IMR-90 (cell line): Measurements from ENCODE around the gene PEF1. TPM values are rescaled to one million over a fixed set of nuclear protein-coding genes. Genes with fewer than 3 reads are reported as not detected.

Experiments used
- ATAC-seq: fragments of 200-7000 bp; cut with Tn5 transposase; 2 replicates; pipeline ENCODE4 v1.9.1; 2020; ENCODE audit warnings: low read depth, mild to moderate bottlenecking, moderate library complexity
- BruUV-seq: library from RNA; stranded (reverse); fragments of 400-500 nt; replicated peaks from 2 replicates; lab custom pipeline; 2021; lab: Mats Ljungman, UMichigan
- CTCF ChIA-PET: fragments of 300-600 bp; formaldehyde crosslinking; extraction: SDS; loops from one replicate; lab custom pipeline; 2021; ENCODE audit warnings: antibody characterized with exemption; lab: Yijun Ruan, JAX
- POLR2A ChIA-PET: fragments of 300-600 bp; sonication (Branson Sonifier 250); formaldehyde crosslinking; loops from one replicate; lab custom pipeline; 2022; ENCODE audit warnings: antibody characterized with exemption; ENCODE audit not compliant: unreplicated experiment; lab: Charles Lee
- DNase-seq: peaks from one replicate; pipeline ENCODE4 v3.0.0; 2013
- H2AFZ ChIP-seq: replicated peaks from 2 replicates; pipeline ENCODE3; 2013; ENCODE audit warnings: low read length, mild to moderate bottlenecking; ENCODE audit not compliant: poor library complexity
- H2AK5ac ChIP-seq: 2 replicates; pipeline ENCODE4 v1.6.1; 2013; ENCODE audit warnings: low read depth, low read length, inconsistent platforms
- H2AK9ac ChIP-seq: replicated peaks from 2 replicates; pipeline ENCODE3; 2013; ENCODE audit warnings: mild to moderate bottlenecking, low read depth, low read length, moderate library complexity; ENCODE audit not compliant: poor library complexity
- H2BK120ac ChIP-seq: 2 replicates; pipeline ENCODE4 v1.6.1; 2013; ENCODE audit warnings: low read depth, low read length, inconsistent platforms
- H2BK15ac ChIP-seq: 3 replicates; pipeline ENCODE4 v1.6.1; 2013; ENCODE audit warnings: low read depth, low read length, inconsistent platforms
- H2BK20ac ChIP-seq: 2 replicates; pipeline ENCODE4 v1.6.1; 2013; ENCODE audit warnings: low read depth, mild to moderate bottlenecking, inconsistent platforms, low read length, moderate library complexity
- H2BK5ac ChIP-seq: 2 replicates; pipeline ENCODE4 v1.6.1; 2013; ENCODE audit warnings: mild to moderate bottlenecking, low read depth, low read length, inconsistent platforms; ENCODE audit not compliant: poor library complexity, severe bottlenecking
- H3K14ac ChIP-seq: replicated peaks from 2 replicates; pipeline ENCODE4 v1.6.1; 2013; ENCODE audit warnings: low read depth, low read length, inconsistent platforms
- H3K18ac ChIP-seq: 2 replicates; pipeline ENCODE4 v1.6.1; 2013; ENCODE audit warnings: low read depth, low read length, control low read depth
- H3K23ac ChIP-seq: 2 replicates; pipeline ENCODE4 v1.6.1; 2013; ENCODE audit warnings: low read depth, low read length, inconsistent platforms
- H3K27ac ChIP-seq: 2 replicates; pipeline ENCODE4 v1.5.1; 2013; ENCODE audit warnings: mild to moderate bottlenecking, control low read depth, low read length; ENCODE audit not compliant: insufficient read depth
- H3K27me3 ChIP-seq: 2 replicates; pipeline ENCODE4 v1.6.1; 2013; ENCODE audit warnings: low read length; ENCODE audit not compliant: control insufficient read depth, insufficient read depth
- H3K36me3 ChIP-seq: 2 replicates; pipeline ENCODE4 v1.6.1; 2013; ENCODE audit warnings: low read length, mixed read lengths; ENCODE audit not compliant: control insufficient read depth, insufficient read depth
- H3K4ac ChIP-seq: 2 replicates; pipeline ENCODE4 v1.6.1; 2013; ENCODE audit warnings: low read depth, low read length, inconsistent platforms
- H3K4me1 ChIP-seq: 2 replicates; pipeline ENCODE4 v1.6.1; 2013; ENCODE audit warnings: low read length, mixed read lengths; ENCODE audit not compliant: control insufficient read depth, insufficient read depth
- H3K4me2 ChIP-seq: 2 replicates; pipeline ENCODE4 v1.6.1; 2013; ENCODE audit warnings: low read depth, mild to moderate bottlenecking, control low read depth, low read length, moderate library complexity
- H3K4me3 ChIP-seq: 2 replicates; pipeline ENCODE4 v1.5.1; 2013; ENCODE audit warnings: low read depth, mild to moderate bottlenecking, control low read depth, low read length, moderate library complexity; ENCODE audit not compliant: insufficient read depth
- H3K56ac ChIP-seq: 2 replicates; pipeline ENCODE4 v1.6.1; 2013; ENCODE audit warnings: low read length, inconsistent platforms; ENCODE audit not compliant: insufficient read depth; ENCODE audit errors: extremely low read depth
- H3K79me1 ChIP-seq, 2 experiments: 2 replicates each; pipeline ENCODE4 v1.6.1; 2013; ENCODE audit warnings: low read length in 2 of 2, inconsistent platforms in 1 of 2, low read depth in 1 of 2
- H3K9ac ChIP-seq: 2 replicates; pipeline ENCODE4 v1.6.1; 2013; ENCODE audit warnings: low read depth, low read length, control low read depth
- H3K9me1 ChIP-seq: 2 replicates; pipeline ENCODE4 v1.6.1; 2013; ENCODE audit warnings: low read length, inconsistent platforms; ENCODE audit not compliant: insufficient read depth
- H3K9me3 ChIP-seq: 2 replicates; pipeline ENCODE4 v1.6.1; 2013; ENCODE audit warnings: low read length; ENCODE audit not compliant: control insufficient read depth, insufficient read depth
- H4K20me1 ChIP-seq: 2 replicates; pipeline ENCODE4 v1.6.1; 2013; ENCODE audit warnings: low read length, inconsistent platforms; ENCODE audit not compliant: insufficient read depth
- H4K5ac ChIP-seq: 2 replicates; pipeline ENCODE4 v1.6.1; 2013; ENCODE audit warnings: mild to moderate bottlenecking, low read depth, low read length, control low read depth
- H4K8ac ChIP-seq, 2 experiments: 2 replicates each; pipeline ENCODE4 v1.6.1; 2013; ENCODE audit warnings: low read depth in 2 of 2, low read length in 2 of 2, control low read depth in 1 of 2, inconsistent platforms in 1 of 2
- H4K91ac ChIP-seq: 2 replicates; pipeline ENCODE4 v1.6.1; 2013; ENCODE audit warnings: low read depth, low read length, inconsistent platforms; ENCODE audit not compliant: insufficient read depth
- BHLHE40 ChIP-seq: fragments of 150-350 bp; IDR thresholded peaks from 2 replicates; pipeline ENCODE4 v1.6.1; 2016; ENCODE audit warnings: mild to moderate bottlenecking, low read depth, low read length
- CEBPB ChIP-seq: IDR thresholded peaks from 2 replicates; pipeline ENCODE4 v1.6.1; 2012; ENCODE audit warnings: low read depth, low read length, improper control_type of control experiment
- CHD1 ChIP-seq: IDR thresholded peaks from 2 replicates; pipeline ENCODE4 v1.6.1; 2012; ENCODE audit warnings: low read depth, low read length, improper control_type of control experiment
- CTCF ChIP-seq: conservative IDR thresholded peaks from 2 replicates; pipeline ENCODE4 v1.5.1; 2012; ENCODE audit warnings: mild to moderate bottlenecking, low read depth, low read length, improper control_type of control experiment
- FOS ChIP-seq: fragments of 150-350 bp; IDR thresholded peaks from 2 replicates; pipeline ENCODE4 v1.6.1; 2016; ENCODE audit warnings: low read depth, low read length
- MAFK ChIP-seq: IDR thresholded peaks from 2 replicates; pipeline ENCODE4 v1.6.1; 2012; ENCODE audit warnings: low read depth, low read length, improper control_type of control experiment
- MAZ ChIP-seq: IDR thresholded peaks from 2 replicates; pipeline ENCODE4 v1.6.1; 2012; ENCODE audit warnings: low read depth, mild to moderate bottlenecking, low read length, improper control_type of control experiment, moderate library complexity, borderline replicate concordance
- MXI1 ChIP-seq: IDR thresholded peaks from 2 replicates; pipeline ENCODE4 v1.6.1; 2012; ENCODE audit warnings: low read depth, mild to moderate bottlenecking, low read length, moderate library complexity, borderline replicate concordance
- NFE2L2 ChIP-seq: fragments of 150-350 bp; IDR thresholded peaks from 2 replicates; pipeline ENCODE4 v1.6.1; 2016; ENCODE audit warnings: low read depth, mild to moderate bottlenecking, low read length
- POLR2A ChIP-seq: IDR thresholded peaks from 2 replicates; pipeline ENCODE4 v1.6.1; 2012; ENCODE audit warnings: mild to moderate bottlenecking, low read depth, low read length
- RAD21 ChIP-seq: IDR thresholded peaks from 2 replicates; pipeline ENCODE4 v1.6.1; 2012; ENCODE audit warnings: low read length, improper control_type of control experiment
- RCOR1 ChIP-seq: IDR thresholded peaks from 2 replicates; pipeline ENCODE4 v1.6.1; 2012; ENCODE audit warnings: mild to moderate bottlenecking, low read length, improper control_type of control experiment; ENCODE audit not compliant: insufficient replicate concordance
- RFX5 ChIP-seq: IDR thresholded peaks from 2 replicates; pipeline ENCODE4 v1.8.0; 2012; ENCODE audit warnings: low read depth, mild to moderate bottlenecking, low read length, moderate library complexity
- SMC3 ChIP-seq: fragments of 150-350 bp; IDR thresholded peaks from 2 replicates; pipeline ENCODE4 v1.6.1; 2016; ENCODE audit warnings: low read depth, mild to moderate bottlenecking, antibody characterized with exemption, low read length, moderate library complexity
- USF2 ChIP-seq: fragments of 150-350 bp; IDR thresholded peaks from 2 replicates; pipeline ENCODE4 v1.6.1; 2017; ENCODE audit warnings: mild to moderate bottlenecking, antibody characterized with exemption, low read length, low read depth
- WGBS, 2 experiments: methylation state at CpG; one replicate each; pipeline versions ENCODE4 v1.1.5 to v1.1.7; 2013; ENCODE audit warnings: missing lambda C conversion rate in 2 of 2; ENCODE audit not compliant: insufficient read length in 1 of 2; ENCODE audit errors: extremely low coverage in 2 of 2; 5-methylcytosine and 5-hydroxymethylcytosine counted together
- dilution Hi-C: fragments of 300-500 bp; cut with HindIII; formaldehyde crosslinking; loops from one replicate; pipeline ENCODE4 v1.14.3; 2018; ENCODE audit warnings: low sequenced_read_pairs; ENCODE audit not compliant: unreplicated experiment
- in situ Hi-C: fragments of 300-500 bp; cut with MboI; formaldehyde crosslinking; loops from 3 replicates; pipeline ENCODE4 v1.14.3; 2019; ENCODE audit warnings: low sequenced_read_pairs, inconsistent platforms, mixed read lengths
- intact Hi-C: fragments of 100-400 bp; cut with micrococcal nuclease; formaldehyde crosslinking; loops from 2 replicates; pipeline ENCODE4 v1.10.0; 2022
- polyA plus RNA-seq, 3 experiments: library from polyadenylated mRNA; depleted of rRNA; stranded (reverse); fragments of >200 nt; gene quantifications; 2 replicates each; pipeline ENCODE4 v1.2.3, GENCODE V29; 2012; ENCODE audit warnings: low replicate concordance in 1 of 3
- total RNA-seq: library from RNA; depleted of rRNA; stranded (reverse); fragments of >200 nt; gene quantifications from 2 replicates; pipeline ENCODE4 v1.2.3, GENCODE V29; 2012
- TF ChIP-seq, protein P1 (sequence below): fragments of 150-350 bp; IDR thresholded peaks from 2 replicates; pipeline ENCODE4 v1.6.1; 2016; ENCODE audit warnings: low read depth, mild to moderate bottlenecking, low read length, moderate library complexity, borderline replicate concordance

PEF1 gene
- total and polyA plus RNA-seq, 2 of the 4 experiments (the other 2 are of a cell fraction) = 84.2 to 104 TPM

DNA sequence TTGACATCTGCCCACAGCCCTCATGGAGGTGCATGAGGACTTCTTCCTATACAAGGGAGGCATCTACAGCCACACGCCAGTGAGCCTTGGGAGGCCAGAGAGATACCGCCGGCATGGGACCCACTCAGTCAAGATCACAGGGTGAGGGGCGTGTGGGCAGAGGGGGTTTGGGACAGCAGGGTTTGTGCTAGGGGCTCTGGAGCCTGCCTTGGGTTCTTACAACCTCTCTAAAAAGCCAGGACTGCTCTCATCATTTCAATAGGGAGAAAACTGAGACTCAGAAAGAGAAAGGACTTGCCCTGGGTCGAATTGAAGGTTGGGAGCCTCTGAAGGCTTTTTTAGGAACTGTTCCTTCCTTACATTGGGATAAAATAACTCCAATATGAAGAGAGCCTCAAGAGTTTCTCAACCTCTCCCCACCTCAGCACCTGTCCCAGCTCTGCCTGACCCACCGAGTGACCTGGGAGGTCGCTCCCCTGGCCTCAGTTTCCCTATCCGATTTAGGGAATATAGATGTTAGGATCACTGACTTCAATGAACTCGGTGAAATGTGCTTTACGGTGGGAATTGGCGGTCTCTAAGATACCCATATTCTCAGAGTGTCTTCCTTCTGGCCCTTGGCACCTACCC lies 58.8 kb downstream of the PEF1 start:
- peaks cover 7% of the 10 kb centered on the region for H3K27me3 ChIP-seq
- no CpG with 5 or more reads among the region's 11 CpGs for WGBS, 2 experiments
- no peak for TF ChIP-seq RFX5
- TF ChIP-seq MAFK = no peak
- TF ChIP-seq CTCF = no peak
- TF ChIP-seq, protein P1, sequence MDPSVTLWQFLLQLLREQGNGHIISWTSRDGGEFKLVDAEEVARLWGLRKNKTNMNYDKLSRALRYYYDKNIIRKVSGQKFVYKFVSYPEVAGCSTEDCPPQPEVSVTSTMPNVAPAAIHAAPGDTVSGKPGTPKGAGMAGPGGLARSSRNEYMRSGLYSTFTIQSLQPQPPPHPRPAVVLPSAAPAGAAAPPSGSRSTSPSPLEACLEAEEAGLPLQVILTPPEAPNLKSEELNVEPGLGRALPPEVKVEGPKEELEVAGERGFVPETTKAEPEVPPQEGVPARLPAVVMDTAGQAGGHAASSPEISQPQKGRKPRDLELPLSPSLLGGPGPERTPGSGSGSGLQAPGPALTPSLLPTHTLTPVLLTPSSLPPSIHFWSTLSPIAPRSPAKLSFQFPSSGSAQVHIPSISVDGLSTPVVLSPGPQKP = no peak
- TF ChIP-seq BHLHE40 = no peak
- TF ChIP-seq FOS = no peak
- no peak for TF ChIP-seq MXI1
- no peak for TF ChIP-seq POLR2A
- TF ChIP-seq CHD1 = no peak
- no peak for TF ChIP-seq RAD21
- no peak for TF ChIP-seq CEBPB
- no peak for TF ChIP-seq RCOR1
- TF ChIP-seq USF2 = no peak
- no peak for TF ChIP-seq NFE2L2
- no peak for TF ChIP-seq MAZ
- TF ChIP-seq SMC3 = no peak
- no peaks in the 10 kb centered on the region for H3K79me1 ChIP-seq
- CTCF ChIA-PET = no interaction called here
- dilution Hi-C loops (no loop called here), intact Hi-C loops (no loop called here), in situ Hi-C loops (no loop called here)
- H4K5ac ChIP-seq = no peak overlapping the region
- no peaks in the 10 kb centered on the region for H3K9me3 ChIP-seq
- no peak overlapping the region for H4K91ac ChIP-seq
- DNase-seq (no peak), ATAC-seq (no peak)
- no peak overlapping the region for H3K4me2 ChIP-seq
- no peak overlapping the region for H2BK15ac ChIP-seq
- no peak overlapping the region for H3K4ac ChIP-seq
- H2AK5ac ChIP-seq = no peak overlapping the region
- H2BK20ac ChIP-seq = no peak overlapping the region
- no peak overlapping the region for H3K56ac ChIP-seq
- POLR2A ChIA-PET = no interaction called here
- H3K4me1 ChIP-seq = peaks cover 7% of the 10 kb centered on the region; the same call in 1 of the 2 replicates
- no peak overlapping the region for H3K23ac ChIP-seq
- H2BK5ac ChIP-seq = no peak overlapping the region
- H3K18ac ChIP-seq = no peak overlapping the region
- no peak overlapping the region for H2AFZ ChIP-seq
- H3K4me3 ChIP-seq = no peak overlapping the region
- no peaks in the 10 kb centered on the region; the same call in 1 of the 2 replicates for H4K20me1 ChIP-seq
- no peak overlapping the region for H2BK120ac ChIP-seq
- no peak overlapping the region for H2AK9ac ChIP-seq
- H3K36me3 ChIP-seq = no peaks in the 10 kb centered on the region
- no peak overlapping the region for H3K9ac ChIP-seq
- peaks cover 6% of the 10 kb centered on the region; the same call in 1 of the 2 replicates for H3K9me1 ChIP-seq
- no TSS peak for BruUV-seq
- no peak overlapping the region for H4K8ac ChIP-seq
- no peak overlapping the region for H3K14ac ChIP-seq
- no peak overlapping the region for H3K27ac ChIP-seq
